HL-60/S4 (cell line): ENCODE data around the gene SPACA5.
"Not testable (repeated sequence)": the region's sequence is repeated elsewhere in the genome, so short reads cannot be mapped to it uniquely, and the experiment has no call there.

Source experiments
- in situ Hi-C: fragments of 300-500 bp; cut with MboI; formaldehyde crosslinking; loops from 2 replicates; pipeline ENCODE4 v1.14.3; 2022; ENCODE audit warnings: low sequenced_read_pairs

SPACA5 gene

DNA sequence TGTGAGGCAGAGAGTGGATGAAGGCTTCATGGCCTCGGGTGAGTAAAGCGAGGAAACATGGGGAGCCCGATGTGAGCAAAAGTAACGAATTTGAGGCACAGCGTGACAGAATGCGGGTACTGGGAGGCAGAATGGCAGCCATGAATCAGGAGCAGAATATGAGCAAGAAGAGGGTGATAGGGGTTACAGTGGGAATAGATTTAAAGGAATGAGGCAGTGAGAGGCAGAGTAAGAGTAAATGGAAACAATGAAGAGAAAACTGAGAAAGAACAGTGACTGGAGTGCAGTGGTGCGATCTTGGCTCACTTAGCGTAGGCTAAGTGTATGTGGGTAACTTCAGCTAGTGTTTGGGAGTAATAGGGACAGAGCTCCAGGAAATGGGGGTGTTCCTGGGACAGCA lies at the start of gene SPACA5:
Gene SPACA5 (plus strand): TSS at position 301 of the 400 bp plus-strand sequence. CDS start 815 bp downstream, outside the sequence.
- in situ Hi-C loops, result not testable (repeated sequence)

- in situ Hi-C loops, result not testable (repeated sequence)
Observed at GRCh38 chrX:47958206-47958605, 48.6 kb upstream of the SPACA5 start.

- in situ Hi-C loops, result no loop called here
Observed at GRCh38 chrX:47958761-47959342, 47.9 kb upstream of the SPACA5 start.

- in situ Hi-C loops, result no loop called here
Observed at GRCh38 chrX:47960406-47960805, 46.4 kb upstream of the SPACA5 start.

DNA sequence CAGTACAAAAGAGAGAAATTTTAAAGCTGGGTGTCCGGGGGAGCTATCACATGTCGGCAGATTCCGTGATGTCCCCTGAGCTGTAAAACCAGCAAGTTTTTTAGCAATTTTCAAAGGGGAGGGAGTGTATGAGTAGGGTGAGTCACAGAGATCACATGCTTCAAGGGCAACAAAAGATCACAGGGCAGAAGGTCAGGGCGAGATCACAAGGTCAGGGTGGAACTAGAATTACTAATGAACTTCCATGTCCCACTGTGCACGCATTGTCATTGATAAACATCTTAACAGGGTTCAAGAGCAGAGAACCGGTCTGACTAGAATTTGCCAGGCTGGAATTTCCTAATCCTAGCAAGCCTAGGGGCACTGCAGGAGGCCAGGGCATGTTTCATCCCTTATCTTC lies 45.0 kb upstream of the SPACA5 start:
- in situ Hi-C loops, result not testable (repeated sequence)

DNA sequence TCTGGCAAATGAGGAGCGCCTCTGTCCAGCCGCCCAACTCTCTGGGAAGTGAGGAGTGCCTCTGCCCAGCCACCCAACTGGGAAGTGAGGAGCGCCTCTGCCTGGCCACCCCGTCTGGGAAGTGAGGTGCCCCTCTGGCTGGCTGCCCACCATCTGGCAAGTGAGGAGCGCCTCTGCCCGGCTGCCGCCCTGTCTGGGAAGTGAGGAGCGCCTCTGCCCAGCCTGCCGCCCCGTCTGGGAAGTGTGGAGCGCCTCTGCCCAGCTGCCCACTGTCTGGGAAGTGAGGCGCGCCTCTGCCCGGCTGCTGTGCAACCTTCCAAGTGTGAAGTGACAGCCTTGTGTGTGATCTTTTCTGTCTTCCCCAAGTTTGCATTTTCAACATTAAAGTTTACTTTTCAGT lies 41.3 kb upstream of the SPACA5 start:
- in situ Hi-C loops, result not testable (repeated sequence)

GRCh38 chrX:47973235-47973634 lies 33.6 kb upstream of the SPACA5 start:
- in situ Hi-C loops, result no loop called here

- in situ Hi-C loops, result no loop called here
Observed at GRCh38 chrX:47976254-47977151, 30.3 kb upstream of the SPACA5 start.

DNA sequence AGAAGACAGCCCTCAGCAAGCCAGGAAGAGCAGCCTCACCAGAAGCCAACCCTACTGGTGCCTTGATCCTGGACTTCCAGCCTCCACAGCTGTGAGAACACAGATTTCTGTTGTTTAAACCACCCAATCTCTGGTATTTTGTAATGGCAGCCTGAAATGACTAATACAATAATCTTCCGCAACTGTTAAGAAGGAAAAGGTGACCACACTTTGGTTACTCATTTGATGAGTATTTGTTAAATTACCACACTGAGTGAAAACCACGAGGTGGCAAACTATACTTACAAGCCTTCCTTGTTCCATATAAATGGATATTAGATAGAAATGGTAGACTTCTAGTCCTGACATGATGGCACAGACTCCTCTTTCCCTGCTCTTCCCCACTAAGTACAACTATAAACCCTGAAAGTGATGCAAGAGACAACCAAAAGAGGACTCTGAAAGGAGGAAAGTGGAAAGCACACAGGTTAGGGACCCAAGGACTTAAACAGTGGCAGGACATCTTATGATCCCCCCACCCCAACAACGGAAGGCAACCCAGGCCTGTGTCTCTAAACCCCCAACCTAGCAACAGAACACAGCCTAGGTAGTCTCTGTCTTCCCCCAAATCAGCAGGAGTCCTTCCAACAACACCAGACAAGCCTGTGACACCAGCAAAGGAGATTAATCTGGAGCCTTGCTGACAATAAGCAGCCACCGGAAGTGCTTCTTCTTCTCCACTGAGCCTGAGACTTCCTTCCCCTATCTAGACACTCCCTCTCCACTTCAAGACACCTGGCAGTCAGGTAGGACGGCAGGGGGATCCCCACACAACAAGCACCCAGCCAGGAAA lies 15.3 kb upstream of the SPACA5 start:
- in situ Hi-C loops, result no loop called here

GRCh38 chrX:47992095-47992380 lies 14.8 kb upstream of the SPACA5 start:
- in situ Hi-C loops, result no loop called here

DNA sequence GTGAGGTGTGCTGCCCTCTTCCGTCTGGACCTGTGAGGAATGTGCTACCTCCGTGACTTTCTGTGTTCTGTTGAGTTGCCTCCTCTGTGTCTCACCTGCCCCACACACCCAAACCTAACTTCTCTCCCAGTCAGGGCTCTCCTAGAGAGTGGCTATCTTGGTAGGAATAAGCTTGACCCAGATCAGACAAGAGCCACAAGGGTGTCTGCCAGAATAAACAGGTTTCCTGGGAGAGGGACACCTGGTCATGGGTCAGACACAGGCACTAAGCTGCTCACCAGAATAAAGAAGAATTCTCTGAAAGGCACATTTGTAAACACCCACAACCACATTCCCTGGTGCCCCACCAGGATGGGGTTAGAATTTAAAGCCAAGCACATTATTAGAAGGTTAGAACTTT lies 14.1 kb upstream of the SPACA5 start:
- in situ Hi-C loops, result no loop called here

DNA sequence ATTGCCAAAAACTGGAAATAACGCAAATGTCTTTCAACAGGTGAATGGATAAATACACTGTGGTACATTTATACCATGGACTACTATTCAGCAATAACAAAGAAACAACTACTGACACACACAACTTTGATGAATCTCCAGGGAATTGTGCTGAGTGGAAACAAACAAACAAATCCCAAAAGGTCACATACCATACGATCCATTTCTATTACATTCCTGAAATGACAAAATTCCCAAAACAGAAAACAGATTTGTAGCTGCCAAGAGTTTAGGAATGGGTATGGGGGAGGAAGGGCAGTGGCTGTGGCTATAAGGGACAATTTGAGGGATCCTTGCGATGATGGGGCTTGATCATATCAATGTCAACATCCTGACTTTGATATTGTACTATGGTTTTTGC lies 5.5 kb upstream of the SPACA5 start:
- in situ Hi-C loops, result no loop called here

GRCh38 chrX:48002319-48002718 lies 4.5 kb upstream of the SPACA5 start:
- in situ Hi-C loops, result no loop called here

DNA sequence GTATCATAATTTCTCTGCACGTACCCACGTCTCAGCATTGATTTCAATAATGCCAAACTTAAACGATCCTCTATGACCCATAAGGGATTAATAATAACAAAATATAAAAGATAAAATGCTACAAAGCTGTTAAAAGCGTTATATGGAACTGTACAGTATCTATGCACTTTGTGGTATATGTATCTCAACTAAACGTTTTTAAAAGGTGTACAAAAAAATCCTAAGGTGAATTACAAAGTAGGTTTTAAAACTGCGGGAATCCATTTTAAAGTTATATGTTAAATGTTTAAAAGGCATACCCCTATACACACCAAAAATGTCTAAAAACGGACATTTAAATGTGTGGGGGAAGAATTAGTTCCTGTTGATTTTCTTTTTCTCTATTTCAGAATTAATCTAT lies 3.9 kb upstream of the SPACA5 start:
- in situ Hi-C loops, result no loop called here

DNA sequence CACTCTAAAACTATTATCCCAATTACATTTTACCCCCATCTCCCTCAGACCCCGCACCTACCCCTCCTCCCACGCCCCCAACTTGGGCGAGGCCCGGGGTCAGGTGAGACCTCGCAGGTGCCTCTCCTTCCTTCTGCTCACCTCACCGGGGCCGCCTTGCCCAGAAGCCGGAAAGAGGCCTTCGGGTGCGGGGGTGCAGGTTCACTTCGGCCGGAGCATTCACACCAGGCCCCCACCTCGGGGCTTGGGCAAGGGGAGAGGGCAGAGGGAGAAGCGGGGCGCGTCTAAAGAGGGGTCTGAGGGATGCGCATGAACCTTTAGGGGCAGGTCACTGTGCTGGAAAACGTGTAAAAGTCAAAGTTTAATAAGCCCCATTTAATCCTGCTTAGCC lies 3.4 kb upstream of the SPACA5 start:
- in situ Hi-C loops, result no loop called here

DNA sequence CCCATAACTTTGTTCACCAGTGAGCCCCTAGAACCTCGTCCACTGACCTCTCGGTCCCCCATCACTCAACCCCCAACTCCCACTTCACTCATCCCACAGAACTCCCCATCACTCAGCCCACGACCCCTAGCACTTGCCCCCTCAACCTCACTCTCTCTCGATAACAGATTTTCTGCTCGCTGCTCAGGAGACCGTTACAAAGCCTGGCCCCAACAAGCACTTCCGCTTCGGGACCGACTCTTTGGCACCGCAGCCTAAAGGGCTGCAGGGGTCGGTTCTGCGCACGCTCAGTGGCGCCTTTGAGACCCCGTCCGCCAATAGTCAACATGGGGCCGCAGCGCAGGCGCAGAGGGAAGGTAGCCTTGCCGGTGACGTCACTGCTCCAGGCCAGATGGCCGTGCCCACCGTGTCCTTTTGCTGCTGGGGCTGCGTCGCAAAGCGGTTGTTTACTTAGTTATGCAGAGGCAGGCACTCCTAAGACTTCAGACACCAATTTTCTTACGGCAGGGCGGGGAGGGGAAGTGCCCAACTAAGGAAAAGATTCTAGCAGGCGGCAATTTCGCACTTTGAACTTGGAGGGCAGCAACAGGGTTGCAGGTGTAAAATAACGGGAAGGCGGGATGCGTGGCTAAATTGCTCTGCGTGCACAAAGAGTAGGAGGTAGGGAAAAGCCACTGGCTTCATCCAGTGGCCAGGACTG lies 2.9 kb upstream of the SPACA5 start, which contains the start of gene ZNF182:
Gene ZNF182 (minus strand): TSS at position 232 of the 700 bp plus-strand sequence. CDS start 1,380 bp downstream, outside the sequence.
- in situ Hi-C loops, result no loop called here

DNA sequence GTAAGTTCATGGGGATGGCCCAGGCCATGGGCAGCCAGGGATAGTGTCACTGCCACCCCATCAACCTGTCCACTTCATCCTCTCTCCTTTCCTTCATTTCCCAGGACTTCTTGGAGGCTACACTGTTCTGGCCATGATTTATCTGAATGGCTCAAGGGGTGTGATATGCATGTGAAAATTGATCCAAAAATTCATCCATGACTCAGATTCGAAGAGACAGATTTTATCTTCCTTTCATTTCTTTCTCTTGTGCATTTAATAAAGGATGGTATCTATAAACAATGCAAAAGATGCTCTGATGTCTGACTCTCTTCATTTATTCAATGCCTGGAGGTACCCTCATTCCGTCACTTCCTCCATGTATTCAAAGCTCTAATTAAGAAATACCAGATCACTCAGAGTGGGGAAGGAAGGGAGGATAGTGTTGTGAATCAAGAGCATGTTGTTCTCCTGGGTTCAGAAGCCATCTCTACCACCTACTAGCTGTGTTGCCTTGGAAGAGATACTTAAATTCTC lies 2.7 kb downstream of the SPACA5 start:
- in situ Hi-C loops, result not testable (repeated sequence)

DNA sequence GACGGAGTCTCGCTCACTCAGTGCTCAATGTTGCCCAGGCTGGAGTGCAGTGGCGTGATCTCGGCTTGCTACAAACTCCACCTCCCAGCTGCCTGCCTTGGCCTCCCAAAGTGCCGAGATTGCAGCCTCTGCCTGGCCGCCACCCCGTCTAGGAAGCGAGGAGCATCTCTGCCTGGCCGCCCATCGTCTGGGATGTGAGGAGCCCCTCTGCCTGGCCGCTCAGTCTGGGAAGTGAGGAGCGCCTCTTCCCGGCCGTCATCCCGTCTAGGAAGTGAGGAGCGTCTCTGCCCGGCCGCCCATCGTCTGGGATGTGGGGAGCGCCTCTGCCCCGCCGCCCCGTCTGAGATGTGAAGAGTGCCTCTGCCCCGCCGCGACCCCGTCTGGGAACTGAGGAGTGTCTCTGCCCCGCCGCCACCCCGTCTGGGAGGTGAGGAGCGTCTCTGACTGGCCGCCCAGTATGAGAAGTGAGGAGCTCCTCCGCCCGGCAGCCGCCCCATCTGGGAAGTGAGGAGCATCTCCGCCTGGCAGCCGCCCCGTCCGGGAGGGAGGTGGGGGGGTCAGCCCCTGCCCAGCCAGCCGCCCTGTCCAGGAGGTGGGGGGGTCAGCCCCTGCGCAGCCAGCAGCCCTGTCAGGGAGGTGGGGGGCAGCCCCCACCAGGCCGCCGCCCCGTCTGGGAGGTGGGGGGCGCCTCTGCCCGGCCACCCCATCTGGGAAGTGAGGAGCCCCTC lies 10.0 kb downstream of the SPACA5 start:
- in situ Hi-C loops, result not testable (repeated sequence)

GRCh38 chrX:48019892-48020291 lies 13.1 kb downstream of the SPACA5 start:
- in situ Hi-C loops, result loop anchor here (10.0 kb wide), 1 partner anchor 185 kb away; the partner anchor contains the start of gene ZNF81

- in situ Hi-C loops, result loop anchor here (10.0 kb wide), 1 partner anchor 186 kb away; the partner anchor contains the start of gene ZNF81
Observed at GRCh38 chrX:48020472-48020871, 13.7 kb downstream of the SPACA5 start.
